Suprapubic skin (tissue), 4 donors: Measurements from ENCODE around the gene SH3TC1. TPM values are rescaled to one million over a fixed set of nuclear protein-coding genes. Genes with fewer than 3 reads are reported as not detected.

Experiments used
- DNase-seq, 2 donors: peaks; one replicate each; pipeline ENCODE4 v3.0.0-alpha.2; 2019; ENCODE audit warnings: low spot score in 2 of 2
- H3K27ac ChIP-seq: fragments of 200-600 bp; sonication (generic); one replicate; pipeline ENCODE4 v1.5.1; 2019
- H3K27me3 ChIP-seq: fragments of 200-600 bp; sonication (generic); one replicate; pipeline ENCODE4 v1.5.1; 2019
- H3K36me3 ChIP-seq: fragments of 200-600 bp; sonication (generic); one replicate; pipeline ENCODE4 v1.5.1; 2019
- H3K4me1 ChIP-seq: fragments of 200-600 bp; sonication (generic); one replicate; pipeline ENCODE4 v1.5.1; 2019
- H3K4me3 ChIP-seq: fragments of 200-600 bp; sonication (generic); one replicate; pipeline ENCODE4 v1.5.1; 2019; ENCODE audit warnings: mild to moderate bottlenecking
- H3K9me3 ChIP-seq: fragments of 200-600 bp; sonication (generic); one replicate; pipeline ENCODE4 v1.5.1; 2019
- CTCF ChIP-seq, 2 donors: fragments of 200-600 bp in 1 of 2; fragments of 450-650 bp in 1 of 2; sonication (generic) in 1 of 2; IDR thresholded peaks; one replicate each; pipeline ENCODE4 v1.5.1; 2016 to 2019; ENCODE audit warnings: antibody characterized with exemption in 2 of 2, mild to moderate bottlenecking in 1 of 2, moderate library complexity in 1 of 2
- EP300 ChIP-seq: sonication (generic); formaldehyde crosslinking; IDR thresholded peaks from one replicate; pipeline ENCODE4 v1.6.1; 2017; ENCODE audit warnings: antibody characterized with exemption
- POLR2A ChIP-seq, 2 donors: fragments of 450-650 bp; IDR thresholded peaks; one replicate each; pipeline ENCODE4 v1.6.1; 2017; ENCODE audit warnings: antibody characterized with exemption in 2 of 2, mild to moderate bottlenecking in 2 of 2, moderate library complexity in 2 of 2
- POLR2AphosphoS5 ChIP-seq, 3 donors: sonication (generic); formaldehyde crosslinking; IDR thresholded peaks; one replicate each; pipeline ENCODE4 v1.6.1; 2017; ENCODE audit warnings: antibody characterized with exemption in 3 of 3
- WGBS: methylation state at CpG from one replicate; pipeline ENCODE4 v1.1.5; 2018; 5-methylcytosine and 5-hydroxymethylcytosine counted together
- total RNA-seq, 4 donors: library from RNA; depleted of rRNA; stranded (reverse); fragments of >200 nt; gene quantifications; one replicate each; pipeline ENCODE4 v1.1.0, GENCODE V29; 2016

The SH3TC1 gene
- total RNA-seq, 4 donors from 2014 or later, result 6.3 to 15.1 (median 9.9) TPM

GRCh38 chr4:8202108-8203051 lies 3.3 kb downstream of the SH3TC1 start:
- no peak for DNase-seq
- peak overlapping the region; percentile 48 for H3K4me3 ChIP-seq
- WGBS, result 81% methylated on average over 14 of the region's 21 CpGs

GRCh38 chr4:8203052-8203401 lies 3.9 kb downstream of the SH3TC1 start:
- no peak overlapping the region for H3K4me3 ChIP-seq
- DNase-seq, result no peak
- no peak overlapping the region for H3K27ac ChIP-seq
- no peaks in the 10 kb centered on the region for H3K9me3 ChIP-seq
- TF ChIP-seq POLR2AphosphoS5 (IDR thresholded peaks at IDR 0.05), result no peak
- TF ChIP-seq POLR2A (IDR thresholded peaks at IDR 0.05), result no peak
- no peak for TF ChIP-seq CTCF (IDR thresholded peaks at IDR 0.05)
- no peak for TF ChIP-seq EP300
- H3K4me1 ChIP-seq, result peaks cover 57% of the 10 kb centered on the region
- 89% methylated on average over 6 of the region's 7 CpGs for WGBS
- peaks cover 4% of the 10 kb centered on the region for H3K36me3 ChIP-seq
- no peaks in the 10 kb centered on the region for H3K27me3 ChIP-seq

More at GRCh38 chr4:8202108-8203051, 3.3 kb downstream of the SH3TC1 start:
- TF ChIP-seq POLR2AphosphoS5 (IDR thresholded peaks at IDR 0.05), result no peak
- no peak for TF ChIP-seq POLR2A (IDR thresholded peaks at IDR 0.05)
- TF ChIP-seq EP300, result no peak
- Histone ChIP-seq H3K4me1 (peaks cover 61% of the 10 kb centered on the region), H3K27ac (no peak overlapping the region), H3K9me3 (no peaks in the 10 kb centered on the region), H3K36me3 (no peaks in the 10 kb centered on the region), H3K27me3 (no peaks in the 10 kb centered on the region)

- TF ChIP-seq CTCF (IDR thresholded peaks at IDR 0.05) (no peak), POLR2AphosphoS5 (IDR thresholded peaks at IDR 0.05) (no peak), POLR2A (IDR thresholded peaks at IDR 0.05) (no peak), EP300 (no peak)
- DNase-seq, result no peak
- H3K4me3 ChIP-seq, result no peak overlapping the region
- peaks cover 49% of the 10 kb centered on the region for H3K4me1 ChIP-seq
- peaks cover 5% of the 10 kb centered on the region for H3K36me3 ChIP-seq
- no peaks in the 10 kb centered on the region for H3K9me3 ChIP-seq
- H3K27me3 ChIP-seq, result no peaks in the 10 kb centered on the region
- whole genome bisulfite sequencing, result 83% methylated on average over 1 of the region's 10 CpGs
- no peak overlapping the region for H3K27ac ChIP-seq
These were observed 4.7 kb downstream of the SH3TC1 start for GRCh38 chr4:8203817-8204216.

GRCh38 chr4:8204576-8205227 lies 5.6 kb downstream of the SH3TC1 start:
- H3K4me1 ChIP-seq, result peaks cover 40% of the 10 kb centered on the region
- TF ChIP-seq POLR2A (IDR thresholded peaks at IDR 0.05) (no peak), POLR2AphosphoS5 (IDR thresholded peaks at IDR 0.05) (no peak), EP300 (no peak), CTCF (IDR thresholded peaks at IDR 0.05) (no peak)

GRCh38 chr4:8205241-8205707 lies 6.2 kb downstream of the SH3TC1 start:
- Histone ChIP-seq H3K27me3 (no peaks in the 10 kb centered on the region), H3K9me3 (no peaks in the 10 kb centered on the region), H3K4me3 (no peak overlapping the region), H3K36me3 (peaks cover 5% of the 10 kb centered on the region), H3K27ac (no peak overlapping the region), H3K4me1 (peaks cover 34% of the 10 kb centered on the region)
- 83% methylated on average over 16 of the region's 19 CpGs for WGBS
- no peak for DNase-seq
- TF ChIP-seq EP300, result no peak
- no peak for TF ChIP-seq POLR2AphosphoS5 (IDR thresholded peaks at IDR 0.05)
- no peak for TF ChIP-seq POLR2A (IDR thresholded peaks at IDR 0.05)
- no peak for TF ChIP-seq CTCF (IDR thresholded peaks at IDR 0.05)

More at GRCh38 chr4:8204576-8205227, 5.6 kb downstream of the SH3TC1 start:
- Histone ChIP-seq H3K9me3 (no peaks in the 10 kb centered on the region), H3K27me3 (no peaks in the 10 kb centered on the region), H3K27ac (no peak overlapping the region), H3K36me3 (peaks cover 5% of the 10 kb centered on the region), H3K4me3 (no peak overlapping the region)
- 94% methylated on average over 30 of the region's 31 CpGs for WGBS
- no peak for DNase-seq
